Activated CD8-positive, alpha-beta T cell treated with anti-CD3 and anti-CD28 coated beads, Interleukin-2, amount 10 ng/mL, durations not matched to agents 7 days and 5 days (primary cell): ENCODE data around the gene WDR1. TPM values are rescaled to one million over a fixed set of nuclear protein-coding genes. Genes with fewer than 3 reads are reported as not detected.

ENCODE experiments used
- ATAC-seq: fragments of 150-1000 bp; cut with Tn5 transposase; one replicate; pipeline ENCODE4 v1.10.0; 2021; ENCODE audit warnings: moderate library complexity
- CTCF ChIA-PET: fragments of 350-600 bp; sonication (Branson Sonifier 250); formaldehyde crosslinking; loops from one replicate; lab custom pipeline; 2021; ENCODE audit warnings: antibody characterized with exemption; lab: Charles Lee
- POLR2A ChIA-PET: fragments of 350-600 bp; sonication (Branson Sonifier 250); formaldehyde crosslinking; loops from one replicate; lab custom pipeline; 2021; ENCODE audit warnings: antibody characterized with exemption; lab: Charles Lee
- DNase-seq: peaks from one replicate; pipeline ENCODE4 v3.0.0-alpha.2; 2020
- H3K27ac Mint-ChIP-seq: one replicate; pipeline ENCODE4 v1.8.0; 2021; ENCODE audit warnings: mild to moderate bottlenecking, mixed read lengths
- H3K27me3 Mint-ChIP-seq: one replicate; pipeline ENCODE4 v1.8.0; 2021; ENCODE audit warnings: low read depth, mixed read lengths
- H3K36me3 Mint-ChIP-seq: one replicate; pipeline ENCODE4 v1.8.0; 2021; ENCODE audit warnings: low read depth, mixed read lengths
- H3K4me1 Mint-ChIP-seq: one replicate; pipeline ENCODE4 v1.8.0; 2021; ENCODE audit warnings: low read depth, mixed read lengths
- H3K4me3 Mint-ChIP-seq: one replicate; pipeline ENCODE4 v1.8.0; 2021; ENCODE audit warnings: mild to moderate bottlenecking, mixed read lengths
- H3K9me3 Mint-ChIP-seq: one replicate; pipeline ENCODE4 v1.8.0; 2022; ENCODE audit warnings: mixed read lengths; ENCODE audit not compliant: insufficient read depth
- total RNA-seq, 2 experiments: library from RNA; stranded (reverse); gene quantifications; one replicate each; pipeline ENCODE4 v1.2.3, GENCODE V29; 2021

Gene WDR1
- total RNA-seq, 2 experiments from 2014 or later, result 516 to 550 TPM

DNA sequence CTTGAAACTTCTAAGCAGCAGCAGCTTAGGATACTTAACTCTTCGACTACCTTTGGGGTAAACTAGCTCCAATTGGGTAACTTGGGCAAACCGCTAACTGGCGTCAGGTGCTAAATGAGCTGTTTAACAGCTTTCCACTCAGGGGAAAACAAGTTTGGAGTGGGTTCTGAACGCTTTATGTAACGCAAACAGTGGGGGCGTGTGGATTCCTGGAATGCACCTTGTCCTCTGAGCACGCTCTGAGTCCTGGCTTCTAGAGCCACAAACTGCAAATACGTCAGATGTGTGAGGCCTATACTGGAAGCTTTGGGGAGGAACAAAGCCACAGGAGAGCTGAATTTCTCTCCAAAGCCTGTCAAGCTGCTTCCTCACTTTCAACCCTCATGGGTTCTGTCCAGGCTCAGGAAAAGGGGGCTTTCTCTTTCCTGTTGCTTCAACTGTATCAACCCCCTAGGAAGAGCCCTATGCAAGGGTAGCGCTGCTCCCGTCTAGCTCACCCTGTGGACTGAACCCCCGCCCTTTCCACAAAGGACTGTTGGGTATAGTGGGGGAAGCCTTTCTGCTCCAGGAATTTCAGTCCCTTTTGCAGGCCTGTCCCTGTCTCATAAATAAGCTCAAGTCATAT, 4.5 kb upstream of the WDR1 start:
- Mint-ChIP-seq H3K27me3 (no peaks in the 10 kb centered on the region), H3K9me3 (no peaks in the 10 kb centered on the region), H3K4me3 (no peak overlapping the region), H3K4me1 (peaks cover 58% of the 10 kb centered on the region), H3K36me3 (peaks cover 4% of the 10 kb centered on the region), H3K27ac (no peak overlapping the region)
- no peak for ATAC-seq
- ChIA-PET POLR2A (interaction anchor here (1.1 to 1.3 kb wide), 2 partner anchors 9 to 12 kb away, joined by 3 read pairs; no protein-coding TSS in a partner anchor), CTCF (interaction anchor here (0.9 to 7.4 kb wide), 6 partner anchors 12 to 418 kb away, joined by 3 to 52 read pairs (median 3); partner anchors contain the start of gene ZNF518B)
- no peak for DNase-seq

- peaks cover 16% of the 10 kb centered on the region for H3K36me3 Mint-ChIP-seq
- H3K27ac Mint-ChIP-seq, result no peak overlapping the region
- no peak for ATAC-seq
- ChIA-PET POLR2A (interaction anchor here (1.1 to 1.3 kb wide), 2 partner anchors 10 to 13 kb away, joined by 3 read pairs; no protein-coding TSS in a partner anchor), CTCF (interaction anchor here (1.6 to 7.4 kb wide), 3 partner anchors 40 to 337 kb away, joined by 4 to 52 read pairs (median 6); partner anchors contain the start of gene ZNF518B)
- peaks cover 63% of the 10 kb centered on the region for H3K4me1 Mint-ChIP-seq
- DNase-seq, result no peak
- H3K9me3 Mint-ChIP-seq, result no peaks in the 10 kb centered on the region
- H3K4me3 Mint-ChIP-seq, result no peak overlapping the region
- no peaks in the 10 kb centered on the region for H3K27me3 Mint-ChIP-seq
Measured at GRCh38 chr4:10119773-10120172, 3.2 kb upstream of the WDR1 start.

- Mint-ChIP-seq H3K36me3 (peaks cover 21% of the 10 kb centered on the region), H3K27me3 (no peaks in the 10 kb centered on the region), H3K4me3 (peak overlapping the region; percentile 20), H3K4me1 (peaks cover 63% of the 10 kb centered on the region), H3K27ac (no peak overlapping the region), H3K9me3 (no peaks in the 10 kb centered on the region)
- ChIA-PET POLR2A (interaction anchor here (0.8 to 3.0 kb wide), 2 partner anchors 35 to 40 kb away, joined by 3 to 17 read pairs; no protein-coding TSS in a partner anchor), CTCF (interaction anchor here (1.0 to 7.4 kb wide), 8 partner anchors 10 to 342 kb away, joined by 3 to 52 read pairs (median 11); no protein-coding TSS in a partner anchor)
- no peak for DNase-seq
- ATAC-seq, result no peak
Measured at GRCh38 chr4:10119278-10119677, 2.7 kb upstream of the WDR1 start.

DNA sequence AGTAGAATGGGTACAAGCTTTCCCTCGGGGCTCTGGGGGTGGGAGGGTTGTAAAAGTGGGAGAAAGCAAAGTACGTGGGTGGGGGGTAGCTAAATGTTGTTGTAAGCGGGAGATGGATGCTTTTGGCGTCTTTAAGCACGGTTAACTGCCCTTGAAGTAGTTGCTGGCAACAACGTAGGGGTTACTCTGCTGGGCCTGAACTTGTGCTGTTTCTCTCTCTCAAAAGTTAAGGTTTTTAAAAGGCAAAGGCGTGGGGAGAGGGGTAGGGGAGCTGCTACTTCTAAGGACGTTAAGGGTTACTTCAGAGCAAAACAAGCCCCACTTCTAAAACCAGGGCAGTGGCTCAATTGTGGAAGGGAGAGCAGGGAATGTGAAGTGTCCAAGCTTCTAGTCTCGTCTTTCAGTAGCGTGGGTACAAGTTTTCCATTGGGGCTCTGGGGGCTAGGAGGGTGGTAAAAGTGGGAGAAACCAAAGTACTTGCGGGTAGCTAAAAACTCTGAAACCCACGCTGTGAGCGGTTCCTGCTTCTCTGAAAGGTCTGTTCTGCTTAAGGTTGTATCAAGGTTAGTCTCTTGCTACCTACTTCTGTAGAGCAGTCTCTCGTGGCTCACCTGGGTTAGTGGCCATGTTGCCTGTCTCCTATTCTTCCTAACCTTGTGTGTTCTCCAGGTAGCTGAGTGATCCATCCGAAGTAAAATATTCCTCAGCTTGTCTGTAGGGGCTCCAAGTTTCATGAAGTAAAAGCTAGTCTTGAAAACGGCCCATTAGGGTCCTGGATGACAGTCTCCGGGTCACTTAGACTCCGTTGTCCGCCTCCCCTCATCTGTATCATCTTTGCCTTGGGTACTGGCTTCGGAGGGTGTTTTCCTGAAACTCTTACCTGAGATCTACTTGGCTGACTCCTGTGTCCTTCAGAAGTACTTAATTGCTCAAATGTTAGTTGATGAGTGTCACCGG, 1.7 kb upstream of the WDR1 start:
- ATAC-seq (no peak), DNase-seq (peak; percentile 46)
- Mint-ChIP-seq H3K27ac (peak overlapping the region; percentile 99), H3K27me3 (no peaks in the 10 kb centered on the region), H3K4me3 (peak overlapping the region; percentile 92), H3K4me1 (peaks cover 63% of the 10 kb centered on the region), H3K36me3 (peaks cover 31% of the 10 kb centered on the region), H3K9me3 (no peaks in the 10 kb centered on the region)
- CTCF ChIA-PET, result interaction anchor here (0.9 to 7.4 kb wide), 14 partner anchors 9 to 343 kb away, joined by 3 to 52 read pairs (median 8); no protein-coding TSS in a partner anchor
- POLR2A ChIA-PET, result interaction anchor here (0.8 to 3.0 kb wide), 19 partner anchors 7 to 514 kb away, joined by 3 to 50 read pairs (median 9); partner anchors contain the start of gene ZNF518B

GRCh38 chr4:10117359-10118047, 904 bp upstream of the WDR1 start:
- Mint-ChIP-seq H3K9me3 (no peaks in the 10 kb centered on the region), H3K36me3 (peaks cover 38% of the 10 kb centered on the region), H3K4me3 (peak overlapping the region; percentile 92), H3K27ac (peak overlapping the region; percentile 99), H3K4me1 (peaks cover 63% of the 10 kb centered on the region), H3K27me3 (no peaks in the 10 kb centered on the region)
- POLR2A ChIA-PET, result interaction anchor here (0.6 to 3.0 kb wide), 20 partner anchors 8 to 513 kb away, joined by 3 to 50 read pairs (median 9); partner anchors contain the start of gene ZNF518B
- ATAC-seq (no peak), DNase-seq (no peak)
- CTCF ChIA-PET, result interaction anchor here (0.9 to 7.4 kb wide), 13 partner anchors 9 to 344 kb away, joined by 3 to 52 read pairs (median 9); no protein-coding TSS in a partner anchor

DNA sequence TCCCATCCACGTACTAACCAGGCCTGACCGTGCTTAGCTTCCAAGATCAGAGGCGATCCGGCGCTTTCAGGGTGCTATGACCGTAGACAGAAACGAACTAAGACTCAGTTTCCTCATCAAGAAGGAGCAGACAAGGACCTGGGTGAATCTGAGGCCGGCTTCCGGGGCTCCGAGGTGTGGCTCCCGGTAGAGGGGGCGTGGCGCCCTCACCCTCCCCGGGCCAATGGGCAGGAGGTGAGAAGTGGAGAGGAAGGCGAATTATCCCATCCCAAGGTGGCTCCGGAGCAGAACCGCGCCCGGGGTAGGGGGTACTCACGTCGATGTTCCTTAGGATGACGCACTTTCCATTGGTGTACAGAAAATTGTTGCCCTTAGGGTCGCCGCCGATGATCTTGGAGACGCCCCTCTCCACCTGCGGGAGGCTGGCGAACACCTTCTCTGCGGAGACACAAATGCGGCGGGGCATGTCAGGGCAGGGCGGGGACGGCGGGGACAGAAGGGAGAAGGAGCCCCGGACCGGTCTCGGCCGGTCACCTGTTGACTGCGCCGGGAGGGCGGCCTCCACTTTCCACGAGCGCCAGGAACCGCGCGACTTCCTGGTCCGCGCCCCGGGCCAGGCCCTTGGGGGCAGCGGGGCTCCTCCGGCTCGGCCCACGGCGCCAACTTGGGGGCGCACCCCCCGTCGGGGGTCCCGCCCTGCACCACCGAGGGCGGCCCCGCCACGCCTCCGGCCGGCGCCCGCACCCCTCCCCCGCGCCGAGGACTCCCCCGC, 616 bp downstream of the WDR1 start:
- Mint-ChIP-seq H3K4me3 (peak overlapping the region; percentile 96), H3K9me3 (no peaks in the 10 kb centered on the region), H3K27ac (peak overlapping the region; percentile 90), H3K4me1 (peaks cover 69% of the 10 kb centered on the region), H3K27me3 (no peaks in the 10 kb centered on the region), H3K36me3 (peaks cover 53% of the 10 kb centered on the region)
- peak; percentile 83 for DNase-seq
- ATAC-seq, result peak; percentile 45
- CTCF ChIA-PET, result interaction anchor here (1.8 kb wide), 1 partner anchor 7 kb away, joined by 9 read pairs; no protein-coding TSS in a partner anchor
- POLR2A ChIA-PET, result interaction anchor here (0.6 to 3.0 kb wide), 10 partner anchors 9 to 341 kb away, joined by 3 to 50 read pairs (median 10); partner anchors contain the start of gene ZNF518B

- Mint-ChIP-seq H3K4me1 (peaks cover 76% of the 10 kb centered on the region), H3K9me3 (no peaks in the 10 kb centered on the region), H3K4me3 (peak overlapping the region; percentile 96), H3K27ac (peak overlapping the region; percentile 90), H3K36me3 (peaks cover 59% of the 10 kb centered on the region), H3K27me3 (no peaks in the 10 kb centered on the region)
- ChIA-PET POLR2A (interaction anchor here (1.0 to 1.9 kb wide), 3 partner anchors 12 to 19 kb away, joined by 3 to 7 read pairs (median 4); no protein-coding TSS in a partner anchor), CTCF (no interaction called here)
- DNase-seq (no peak), ATAC-seq (no peak)
Measured at GRCh38 chr4:10115271-10115796, 1.3 kb downstream of the WDR1 start.

DNA sequence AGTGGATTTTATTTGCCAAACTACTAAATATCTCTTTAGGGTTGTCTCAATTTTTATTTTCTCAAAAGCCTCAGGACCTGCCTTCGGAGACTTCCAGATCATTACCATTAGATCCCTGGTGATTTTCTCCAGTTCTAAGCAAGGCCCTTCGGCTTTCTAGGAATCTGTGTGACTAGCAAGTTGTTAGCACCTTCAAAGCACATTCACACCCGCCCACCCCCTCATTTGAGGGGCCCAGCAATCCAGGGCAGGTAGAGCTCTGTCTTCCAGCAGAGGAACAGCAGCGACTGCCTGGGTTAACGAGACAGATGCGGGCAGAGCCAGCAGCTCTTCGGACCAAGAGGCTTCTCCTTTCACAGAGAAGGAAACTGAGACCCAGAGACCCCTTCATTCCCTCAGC, 2.0 kb downstream of the WDR1 start:
- no peaks in the 10 kb centered on the region for H3K27me3 Mint-ChIP-seq
- peaks cover 67% of the 10 kb centered on the region for H3K36me3 Mint-ChIP-seq
- ATAC-seq, result no peak
- ChIA-PET CTCF (no interaction called here), POLR2A (interaction anchor here (1.0 to 1.9 kb wide), 3 partner anchors 11 to 19 kb away, joined by 3 to 7 read pairs (median 4); no protein-coding TSS in a partner anchor)
- H3K4me1 Mint-ChIP-seq, result peaks cover 81% of the 10 kb centered on the region
- H3K27ac Mint-ChIP-seq, result peak overlapping the region; percentile 90
- H3K4me3 Mint-ChIP-seq, result peak overlapping the region; percentile 96
- no peak for DNase-seq
- H3K9me3 Mint-ChIP-seq, result no peaks in the 10 kb centered on the region

- Mint-ChIP-seq H3K4me3 (peak overlapping the region; percentile 96), H3K36me3 (peaks cover 71% of the 10 kb centered on the region), H3K4me1 (peaks cover 82% of the 10 kb centered on the region), H3K27ac (peak overlapping the region; percentile 62), H3K27me3 (no peaks in the 10 kb centered on the region), H3K9me3 (no peaks in the 10 kb centered on the region)
- CTCF ChIA-PET, result no interaction called here
- DNase-seq, result no peak
- POLR2A ChIA-PET, result interaction anchor here (1.0 to 1.9 kb wide), 3 partner anchors 11 to 18 kb away, joined by 3 to 7 read pairs (median 4); no protein-coding TSS in a partner anchor
- no peak for ATAC-seq
Measured at GRCh38 chr4:10114147-10114546, 2.5 kb downstream of the WDR1 start.
